Measurements from ENCODE around the gene SFTPA2. TPM values are rescaled to one million over a fixed set of nuclear protein-coding genes. Genes with fewer than 3 reads are reported as not detected.
A peak's percentile ranks its signal among the peaks of the same experiment; 100 is the strongest.

The SFTPA2 gene
- not detected for total RNA-seq (2013)
- polyA plus RNA-seq (not detected), polyA minus RNA-seq (not detected in 2 replicates), total RNA-seq (0 to 1.1 (median 0) reads per million in 11 experiments)

GRCh38 chr10:79560160-79560709, at the start of gene SFTPA2:
Gene SFTPA2 (minus strand): TSS chr10:79560407. CDS start chr10:79559483, 924 bp downstream.
- WGBS (ENCODE audit: insufficient coverage), result no CpG with 5 or more reads among the region's 1 CpG
- no peak within 1 kb of the TSS for H3K4me3 Mint-ChIP-seq
- Histone ChIP-seq H3K4me2 (replicated peaks; ENCODE audit: extremely low read depth, low read length, poor library complexity, severe bottlenecking) (no peak within 1 kb of the TSS), H3K9ac (ENCODE audit: insufficient read depth, low read length, poor library complexity, severe bottlenecking) (no peak within 1 kb of the TSS), H3K4me3 (replicated peaks in 1 of 3; ENCODE audit: low read depth in 2 of 3, low read length in 3 of 3) (no peak within 1 kb of the TSS), H3K79me2 (ENCODE audit: insufficient read depth, low read length) (no peaks in the 10 kb centered on the region), H3K27me3 (ENCODE audit: control insufficient read depth in 2 of 2, insufficient read depth in 2 of 2, low read length in 2 of 2) (no peaks in the 10 kb centered on the region), H2AFZ (ENCODE audit: insufficient read depth, low read depth, low read length, poor library complexity, severe bottlenecking) (no peak within 1 kb of the TSS), H3K36me3 (replicated peaks in 1 of 2; ENCODE audit: control insufficient read depth in 1 of 2, insufficient read depth in 2 of 2, low read length in 2 of 2) (no peaks in the 10 kb centered on the region), H3K9me3 (replicated peaks in 1 of 2; ENCODE audit: control insufficient read depth in 1 of 2, insufficient read depth in 1 of 2, low read length in 2 of 2) (no peaks in the 10 kb centered on the region), H4K20me1 (ENCODE audit: insufficient read depth, low read length) (no peaks in the 10 kb centered on the region), H3K4me1 (ENCODE audit: control insufficient read depth in 1 of 2, insufficient read depth in 2 of 2, low read length in 2 of 2) (peaks cover 5 to 6% of the 10 kb centered on the region in 2 donors), H3K27ac (ENCODE audit: low read depth in 1 of 2, low read length in 2 of 2) (no peak within 1 kb of the TSS)
- peaks cover 5 to 9% (median 8%) of the 10 kb centered on the region in 3 donors for H3K27me3 Mint-ChIP-seq (ENCODE audit: low read depth in 3 of 3)
- no peaks in the 10 kb centered on the region for H3K36me3 Mint-ChIP-seq
- TF ChIP-seq, protein P1, sequence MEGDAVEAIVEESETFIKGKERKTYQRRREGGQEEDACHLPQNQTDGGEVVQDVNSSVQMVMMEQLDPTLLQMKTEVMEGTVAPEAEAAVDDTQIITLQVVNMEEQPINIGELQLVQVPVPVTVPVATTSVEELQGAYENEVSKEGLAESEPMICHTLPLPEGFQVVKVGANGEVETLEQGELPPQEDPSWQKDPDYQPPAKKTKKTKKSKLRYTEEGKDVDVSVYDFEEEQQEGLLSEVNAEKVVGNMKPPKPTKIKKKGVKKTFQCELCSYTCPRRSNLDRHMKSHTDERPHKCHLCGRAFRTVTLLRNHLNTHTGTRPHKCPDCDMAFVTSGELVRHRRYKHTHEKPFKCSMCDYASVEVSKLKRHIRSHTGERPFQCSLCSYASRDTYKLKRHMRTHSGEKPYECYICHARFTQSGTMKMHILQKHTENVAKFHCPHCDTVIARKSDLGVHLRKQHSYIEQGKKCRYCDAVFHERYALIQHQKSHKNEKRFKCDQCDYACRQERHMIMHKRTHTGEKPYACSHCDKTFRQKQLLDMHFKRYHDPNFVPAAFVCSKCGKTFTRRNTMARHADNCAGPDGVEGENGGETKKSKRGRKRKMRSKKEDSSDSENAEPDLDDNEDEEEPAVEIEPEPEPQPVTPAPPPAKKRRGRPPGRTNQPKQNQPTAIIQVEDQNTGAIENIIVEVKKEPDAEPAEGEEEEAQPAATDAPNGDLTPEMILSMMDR (IDR thresholded peaks at IDR 0.05), result no peak
- intact Hi-C loops (cut with micrococcal nuclease), result no loop called here
- no peak for DNase-seq
- H3K9me3 Mint-ChIP-seq, result no peaks in the 10 kb centered on the region
- peaks cover 16% of the 10 kb centered on the region for H3K4me1 Mint-ChIP-seq
- no peak within 1 kb of the TSS for H3K27ac Mint-ChIP-seq

- Mint-ChIP-seq H3K4me1 (peaks cover 2% of the 10 kb centered on the region), H3K4me3 (no peak overlapping the region), H3K9me3 (peaks cover 0 to 2% (median 0%) of the 10 kb centered on the region in 7 donors), H3K36me3 (no peaks in the 10 kb centered on the region), H3K27ac (no peak overlapping the region), H3K27me3 (ENCODE audit: low read depth in 3 of 3) (peaks cover 3 to 5% (median 5%) of the 10 kb centered on the region in 3 donors)
- H2AFZ ChIP-seq (ENCODE audit: insufficient read depth, low read depth, low read length, poor library complexity, severe bottlenecking), result no peak overlapping the region
- H3K9ac ChIP-seq (ENCODE audit: insufficient read depth, low read length, poor library complexity, severe bottlenecking), result no peak overlapping the region
- no peak overlapping the region for H3K4me2 ChIP-seq (replicated peaks; ENCODE audit: extremely low read depth, low read length, poor library complexity, severe bottlenecking)
- no peaks in the 10 kb centered on the region for H3K9me3 ChIP-seq (replicated peaks in 1 of 2; ENCODE audit: control insufficient read depth in 1 of 2, insufficient read depth in 1 of 2, low read length in 2 of 2)
- H3K27ac ChIP-seq (ENCODE audit: low read depth in 1 of 2, low read length in 2 of 2), result no peak overlapping the region
- WGBS (ENCODE audit: insufficient coverage), result 85% methylated on average over 7 of the region's 20 CpGs
- DNase-seq, result peak; percentile 4 to 27 (median 8)
- H3K4me3 ChIP-seq (replicated peaks in 1 of 3; ENCODE audit: low read depth in 2 of 3, low read length in 3 of 3), result no peak overlapping the region
- H3K27me3 ChIP-seq (ENCODE audit: control insufficient read depth in 2 of 2, insufficient read depth in 2 of 2, low read length in 2 of 2), result no peaks in the 10 kb centered on the region
- no peaks in the 10 kb centered on the region for H3K4me1 ChIP-seq (ENCODE audit: control insufficient read depth in 1 of 2, insufficient read depth in 2 of 2, low read length in 2 of 2)
- H3K36me3 ChIP-seq (replicated peaks in 1 of 2; ENCODE audit: control insufficient read depth in 1 of 2, insufficient read depth in 2 of 2, low read length in 2 of 2), result no peaks in the 10 kb centered on the region
- H3K79me2 ChIP-seq (ENCODE audit: insufficient read depth, low read length), result no peaks in the 10 kb centered on the region
- TF ChIP-seq, protein P1 (IDR thresholded peaks at IDR 0.05), result peak; percentile 67
- intact Hi-C loops (cut with micrococcal nuclease), result no loop called here
- no peaks in the 10 kb centered on the region for H4K20me1 ChIP-seq (ENCODE audit: insufficient read depth, low read length)
These were observed 48.5 kb upstream of the SFTPA2 start for GRCh38 chr10:79608505-79609375.

Measured in CD14-positive monocyte (primary cell).